Measurements from ENCODE around the gene MAP1LC3B.

DNA sequence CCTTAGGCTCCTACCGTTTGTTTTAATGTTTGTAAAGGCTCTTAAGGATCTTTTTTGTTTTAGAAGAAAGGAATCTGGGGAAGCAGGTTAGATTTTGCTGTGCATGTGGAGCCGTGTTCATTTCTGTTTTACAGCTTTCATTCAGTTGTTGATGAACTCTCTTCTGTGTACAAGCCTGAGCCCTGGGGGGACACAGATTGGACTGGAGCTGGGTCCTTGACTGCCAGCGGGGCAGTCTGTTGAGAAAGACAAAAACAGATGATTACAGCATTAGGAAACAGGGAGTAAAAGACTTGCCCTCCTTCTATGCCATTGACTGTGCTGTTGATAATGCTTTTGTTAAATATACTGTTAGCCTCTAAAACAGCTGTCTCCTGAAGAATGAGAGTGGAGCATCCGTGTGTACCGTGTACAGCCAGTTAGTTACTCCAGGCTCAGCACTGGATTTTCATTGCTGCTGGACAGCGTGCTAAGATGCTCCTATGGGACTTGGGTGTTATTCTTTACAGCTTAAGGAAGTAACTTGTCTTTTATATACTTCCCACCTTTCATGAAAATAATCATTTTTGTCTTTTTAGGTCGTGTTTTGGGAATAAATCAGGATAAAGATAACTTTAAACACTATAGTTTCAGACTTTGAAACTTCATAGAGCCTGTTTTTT is 3.2 kb downstream of the MAP1LC3B start:
- TF ChIP-seq POLR2A (IDR thresholded peaks at IDR 0.05; ENCODE audit: low read depth, low read length) (no peak), SPI1 (IDR thresholded peaks at IDR 0.05; ENCODE audit: low read depth, low read length) (no peak), POLR2AphosphoS5 (IDR thresholded peaks at IDR 0.05; ENCODE audit: low read depth, low read length) (no peak)

All from GM12891 (cell line).